Chondrocyte (in vitro differentiated cells): ENCODE data around the gene FAM168B. TPM values are rescaled to one million over a fixed set of nuclear protein-coding genes. Genes with fewer than 3 reads are reported as not detected.

Source experiments
- DNase-seq: peaks from one replicate; pipeline ENCODE4 v3.0.0; 2021; ENCODE audit warnings: mixed read lengths, low spot score
- H3K27ac Mint-ChIP-seq: one replicate; pipeline ENCODE4 v1.8.0; 2021; ENCODE audit warnings: mild to moderate bottlenecking, moderate library complexity, mixed read lengths; ENCODE audit not compliant: unreplicated experiment
- H3K27me3 Mint-ChIP-seq: 2 replicates; pipeline ENCODE4 v1.8.0; 2021; ENCODE audit warnings: low read depth, mixed read lengths
- H3K36me3 Mint-ChIP-seq: 2 replicates; pipeline ENCODE4 v1.8.0; 2021; ENCODE audit warnings: low read depth, mixed read lengths
- H3K4me1 Mint-ChIP-seq: 2 replicates; pipeline ENCODE4 v1.8.0; 2021; ENCODE audit warnings: low read depth, mild to moderate bottlenecking, mixed read lengths
- H3K4me3 Mint-ChIP-seq: one replicate; pipeline ENCODE4 v1.8.0; 2021; ENCODE audit warnings: mild to moderate bottlenecking, moderate library complexity, mixed read lengths; ENCODE audit not compliant: unreplicated experiment
- H3K9me3 Mint-ChIP-seq: 2 replicates; pipeline ENCODE4 v1.8.0; 2021; ENCODE audit warnings: low read depth, mixed read lengths
- total RNA-seq: library from RNA; stranded (reverse); gene quantifications from 3 replicates; pipeline ENCODE4 v1.2.1, GENCODE V29; 2021
- TF ChIP-seq, protein P1 (sequence below): fragments of 200-600 bp; sonication (generic); IDR thresholded peaks from 2 replicates; pipeline ENCODE4 v1.5.0; 2021; ENCODE audit warnings: antibody characterized with exemption, mild to moderate bottlenecking, moderate library complexity

FAM168B gene
- total RNA-seq, 1 donor from 2014 or later, result 111 TPM

- Mint-ChIP-seq H3K27ac (no peak overlapping the region), H3K4me1 (no peaks in the 10 kb centered on the region), H3K4me3 (no peak overlapping the region), H3K27me3 (no peaks in the 10 kb centered on the region), H3K9me3 (no peaks in the 10 kb centered on the region), H3K36me3 (peaks cover 2% of the 10 kb centered on the region)
- TF ChIP-seq, protein P1, sequence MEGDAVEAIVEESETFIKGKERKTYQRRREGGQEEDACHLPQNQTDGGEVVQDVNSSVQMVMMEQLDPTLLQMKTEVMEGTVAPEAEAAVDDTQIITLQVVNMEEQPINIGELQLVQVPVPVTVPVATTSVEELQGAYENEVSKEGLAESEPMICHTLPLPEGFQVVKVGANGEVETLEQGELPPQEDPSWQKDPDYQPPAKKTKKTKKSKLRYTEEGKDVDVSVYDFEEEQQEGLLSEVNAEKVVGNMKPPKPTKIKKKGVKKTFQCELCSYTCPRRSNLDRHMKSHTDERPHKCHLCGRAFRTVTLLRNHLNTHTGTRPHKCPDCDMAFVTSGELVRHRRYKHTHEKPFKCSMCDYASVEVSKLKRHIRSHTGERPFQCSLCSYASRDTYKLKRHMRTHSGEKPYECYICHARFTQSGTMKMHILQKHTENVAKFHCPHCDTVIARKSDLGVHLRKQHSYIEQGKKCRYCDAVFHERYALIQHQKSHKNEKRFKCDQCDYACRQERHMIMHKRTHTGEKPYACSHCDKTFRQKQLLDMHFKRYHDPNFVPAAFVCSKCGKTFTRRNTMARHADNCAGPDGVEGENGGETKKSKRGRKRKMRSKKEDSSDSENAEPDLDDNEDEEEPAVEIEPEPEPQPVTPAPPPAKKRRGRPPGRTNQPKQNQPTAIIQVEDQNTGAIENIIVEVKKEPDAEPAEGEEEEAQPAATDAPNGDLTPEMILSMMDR, result no peak
- no peak for DNase-seq
These were observed 53.2 kb downstream of the FAM168B start for GRCh38 chr2:131039908-131040660.

DNA sequence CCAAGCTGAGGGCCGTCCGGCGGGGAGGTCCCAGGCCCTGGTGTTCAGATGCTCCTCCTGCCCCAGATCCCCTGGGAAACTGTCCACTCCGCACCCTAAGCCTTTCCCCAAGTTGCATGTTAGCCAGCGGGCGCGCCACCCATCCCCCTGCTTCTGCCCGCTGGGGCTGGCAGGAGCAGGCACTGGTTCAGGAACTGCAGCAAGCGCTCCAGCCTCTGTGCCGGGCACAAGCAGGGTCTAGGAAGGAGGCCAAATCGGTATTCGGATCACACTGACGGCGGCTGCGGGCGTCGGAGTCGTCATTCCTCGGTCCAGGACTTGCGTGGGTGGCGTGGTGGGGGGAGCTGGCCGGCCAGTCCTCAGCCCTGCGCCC lies 53.7 kb downstream of the FAM168B start:
- no peak for DNase-seq
- TF ChIP-seq, protein P1, result no peak

DNA sequence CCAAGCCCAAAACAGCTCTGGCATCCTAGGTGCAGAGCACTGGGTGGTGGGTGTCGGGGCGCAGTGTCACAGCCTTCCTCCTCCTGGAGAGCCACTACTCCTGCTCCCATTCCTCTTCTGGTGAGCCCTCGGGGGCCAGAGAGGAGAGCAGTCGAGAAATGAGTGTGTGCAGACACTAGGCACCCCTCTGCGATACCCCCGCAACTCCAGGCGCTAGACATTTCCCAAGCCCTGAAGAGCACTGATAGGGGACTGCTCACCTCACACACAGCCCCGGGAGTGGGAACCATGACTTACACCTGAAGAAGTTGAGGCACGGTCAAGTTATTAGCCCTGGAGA lies 54.2 kb downstream of the FAM168B start:
- no peak for DNase-seq
- no peak overlapping the region for H3K4me3 Mint-ChIP-seq
- TF ChIP-seq, protein P1, result no peak
- no peaks in the 10 kb centered on the region for H3K27me3 Mint-ChIP-seq
- no peak overlapping the region for H3K27ac Mint-ChIP-seq
- H3K36me3 Mint-ChIP-seq, result peaks cover 2% of the 10 kb centered on the region
- no peaks in the 10 kb centered on the region for H3K9me3 Mint-ChIP-seq
- peaks cover 4% of the 10 kb centered on the region for H3K4me1 Mint-ChIP-seq

More for the DNA sequence above, 53.7 kb downstream of the FAM168B start:
- H3K27me3 Mint-ChIP-seq, result no peaks in the 10 kb centered on the region
- no peak overlapping the region for H3K27ac Mint-ChIP-seq
- no peak overlapping the region for H3K4me3 Mint-ChIP-seq
- H3K4me1 Mint-ChIP-seq, result no peaks in the 10 kb centered on the region
- H3K9me3 Mint-ChIP-seq, result no peaks in the 10 kb centered on the region
- H3K36me3 Mint-ChIP-seq, result peaks cover 2% of the 10 kb centered on the region

- TF ChIP-seq, protein P1, result no peak
- DNase-seq, result no peak
- Mint-ChIP-seq H3K27me3 (no peaks in the 10 kb centered on the region), H3K27ac (no peak overlapping the region), H3K36me3 (peaks cover 2% of the 10 kb centered on the region), H3K4me3 (no peak overlapping the region), H3K9me3 (no peaks in the 10 kb centered on the region), H3K4me1 (peaks cover 7% of the 10 kb centered on the region)
These were observed 54.8 kb downstream of the FAM168B start for GRCh38 chr2:131038258-131039100.

DNA sequence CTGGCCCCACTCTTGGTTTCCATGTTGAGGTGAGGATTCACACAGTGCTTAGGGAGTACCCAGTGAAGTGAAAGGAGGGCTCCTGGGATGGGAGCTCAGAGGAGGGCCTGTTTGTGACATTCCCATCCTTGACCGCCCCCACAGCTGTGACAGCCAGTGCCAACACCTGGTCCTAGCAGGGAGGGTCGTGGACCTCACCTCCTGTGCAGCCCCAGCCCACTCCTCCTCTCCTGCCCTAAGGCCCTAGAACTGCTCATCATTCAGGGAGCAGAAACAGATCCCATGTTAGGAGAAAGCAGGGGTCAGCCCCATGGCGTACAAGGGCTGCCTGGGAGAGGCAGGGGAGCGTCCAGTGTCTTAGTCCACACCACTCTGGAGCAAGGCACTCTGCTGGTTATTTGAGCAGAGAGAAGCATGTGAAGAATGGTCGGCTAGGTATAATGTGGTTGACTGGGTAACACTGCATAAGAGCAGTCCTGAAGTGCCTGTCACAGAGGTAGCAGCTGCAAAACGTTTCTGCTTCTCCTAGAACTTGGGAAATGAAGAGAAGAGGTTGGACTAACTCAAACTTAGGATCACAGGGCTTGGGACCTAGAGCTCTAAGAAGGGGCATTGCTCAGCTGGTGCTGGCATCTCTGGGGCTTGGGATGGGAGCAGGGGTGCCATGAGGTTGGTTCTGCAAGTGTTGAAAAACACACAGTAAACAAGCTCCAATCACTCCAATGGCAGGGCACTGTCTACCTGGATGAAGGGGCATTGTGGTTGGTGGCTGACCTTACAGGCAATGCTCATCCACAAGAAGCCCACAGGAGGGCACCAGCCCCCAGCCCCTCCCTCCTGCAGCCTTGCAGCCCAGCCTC lies 55.6 kb downstream of the FAM168B start:
- Mint-ChIP-seq H3K4me3 (no peak overlapping the region), H3K36me3 (peaks cover 2% of the 10 kb centered on the region), H3K27ac (no peak overlapping the region), H3K27me3 (no peaks in the 10 kb centered on the region), H3K9me3 (no peaks in the 10 kb centered on the region), H3K4me1 (peaks cover 7% of the 10 kb centered on the region)
- TF ChIP-seq, protein P1, result no peak
- no peak for DNase-seq
